ENCODE results near the gene HDAC6.
"Not testable (repeated sequence)": the region's sequence is repeated elsewhere in the genome, so short reads cannot be mapped to it uniquely, and the experiment has no call there.

The HDAC6 gene

DNA sequence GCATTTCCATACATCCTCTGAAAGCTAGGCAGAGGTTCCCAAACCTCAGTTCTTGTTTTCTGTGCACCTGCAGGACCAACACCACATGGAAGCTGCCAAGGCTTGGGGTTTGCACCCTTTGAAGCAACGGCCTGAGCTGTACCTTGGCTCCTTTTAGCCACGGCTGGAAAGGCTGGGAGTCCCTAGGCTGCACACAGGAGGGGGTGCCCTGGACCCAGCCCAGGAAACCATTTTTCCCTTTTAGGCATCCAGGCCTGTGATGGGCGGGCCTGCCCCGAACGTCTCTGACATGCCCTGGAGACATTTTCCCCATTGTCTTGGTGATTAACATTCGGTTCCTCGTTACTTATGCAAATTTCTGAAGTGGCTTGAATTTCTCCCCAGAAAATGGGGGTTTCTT is 51.0 kb downstream of the HDAC6 start:
- H3K36me3 ChIP-seq (ENCODE audit: control insufficient read depth in 2 of 2, insufficient read depth in 1 of 2, low read length in 2 of 2), result no peaks in the 10 kb centered on the region
- ChIA-PET CTCF (no interaction called here), POLR2A (no interaction called here)
- no peak overlapping the region for H3K27ac ChIP-seq (ENCODE audit: extremely low read depth, low read depth, low read length)
- H3K4me3 ChIP-seq (ENCODE audit: low read depth, low read length), result no peak overlapping the region
- H3K9me3 ChIP-seq (ENCODE audit: control insufficient read depth, insufficient read depth, low read depth, low read length), result no peaks in the 10 kb centered on the region
- TF ChIP-seq AEBP2 (tag by site-specific recombination; IDR thresholded peaks at IDR 0.05; ENCODE audit: borderline replicate concordance), result no peak
- TF ChIP-seq ZNF585B (tag by site-specific recombination; IDR thresholded peaks at IDR 0.05), result peak; percentile 55
- H3K4me1 ChIP-seq (ENCODE audit: control insufficient read depth, insufficient read depth, low read length), result no peaks in the 10 kb centered on the region

- H3K4me1 ChIP-seq (ENCODE audit: control insufficient read depth, insufficient read depth, low read length); POLR2A ChIA-PET; H3K36me3 ChIP-seq (ENCODE audit: control insufficient read depth in 2 of 2, insufficient read depth in 1 of 2, low read length in 2 of 2); H3K27ac ChIP-seq (ENCODE audit: extremely low read depth, low read depth, low read length); H3K4me3 ChIP-seq (ENCODE audit: low read depth, low read length); H3K9me3 ChIP-seq (ENCODE audit: control insufficient read depth, insufficient read depth, low read depth, low read length): not testable (repeated sequence)
- CTCF ChIA-PET, result interaction anchor here (1.1 kb wide), 1 partner anchor 38 kb away, joined by 5 read pairs; no protein-coding TSS in a partner anchor
- TF ChIP-seq ZNF707 (tag by site-specific recombination; IDR thresholded peaks at IDR 0.05), result peak; percentile 83
Measured at GRCh38 chrX:48853494-48853893, 51.6 kb downstream of the HDAC6 start.

- H3K4me1 ChIP-seq (ENCODE audit: control insufficient read depth, insufficient read depth, low read length); POLR2A ChIA-PET; H3K9me3 ChIP-seq (ENCODE audit: control insufficient read depth, insufficient read depth, low read depth, low read length); H3K4me3 ChIP-seq (ENCODE audit: low read depth, low read length); H3K27ac ChIP-seq (ENCODE audit: extremely low read depth, low read depth, low read length); H3K36me3 ChIP-seq (ENCODE audit: control insufficient read depth in 2 of 2, insufficient read depth in 1 of 2, low read length in 2 of 2): not testable (repeated sequence)
- CTCF ChIA-PET, result interaction anchor here (0.6 to 1.1 kb wide), 4 partner anchors 8 to 150 kb away, joined by 3 to 5 read pairs (median 4); partner anchors contain the start of gene SLC35A2
- TF ChIP-seq ZIC2 (tag by site-specific recombination; IDR thresholded peaks at IDR 0.05), result peak; percentile 89
Measured at GRCh38 chrX:48854121-48854804, 52.4 kb downstream of the HDAC6 start.

GRCh38 chrX:48854898-48855297 is 53.0 kb downstream of the HDAC6 start:
- no peak overlapping the region for H3K4me3 ChIP-seq (ENCODE audit: low read depth, low read length)
- TF ChIP-seq ZNF654 (tag by site-specific recombination; IDR thresholded peaks at IDR 0.05; ENCODE audit: low read depth) (peak; percentile 59), ZNF366 (tag by site-specific recombination; conservative IDR thresholded peaks at IDR 0.05) (no peak), ZSCAN16 (tag by site-specific recombination; IDR thresholded peaks at IDR 0.05) (no peak), ZNF292 (tag by site-specific recombination; IDR thresholded peaks at IDR 0.05; ENCODE audit: borderline replicate concordance, low read depth) (no peak), SCRT1 (tag by site-specific recombination; IDR thresholded peaks at IDR 0.05; ENCODE audit: borderline replicate concordance) (peak; percentile 68; the same call in 1 of the 2 replicates), ZNF510 (tag by site-specific recombination; IDR thresholded peaks at IDR 0.05; ENCODE audit: insufficient replicate concordance) (no peak), ZBTB6 (tag by site-specific recombination; IDR thresholded peaks at IDR 0.05) (no peak), SCRT2 (tag by site-specific recombination; IDR thresholded peaks at IDR 0.05) (peak; percentile 75), KLF17 (tag by site-specific recombination; IDR thresholded peaks at IDR 0.05) (no peak), ZNF426 (tag by site-specific recombination; IDR thresholded peaks at IDR 0.05) (no peak), ZNF658 (tag by site-specific recombination; IDR thresholded peaks at IDR 0.05) (no peak)
- no peaks in the 10 kb centered on the region for H3K9me3 ChIP-seq (ENCODE audit: control insufficient read depth, insufficient read depth, low read depth, low read length)
- no peak overlapping the region for H3K27ac ChIP-seq (ENCODE audit: extremely low read depth, low read depth, low read length)
- ChIA-PET CTCF (interaction anchor here (0.6 to 1.1 kb wide), 4 partner anchors 9 to 150 kb away, joined by 3 to 5 read pairs (median 4); partner anchors contain the start of gene SLC35A2), POLR2A (no interaction called here)
- H3K4me1 ChIP-seq (ENCODE audit: control insufficient read depth, insufficient read depth, low read length), result no peaks in the 10 kb centered on the region
- no peaks in the 10 kb centered on the region for H3K36me3 ChIP-seq (ENCODE audit: control insufficient read depth in 2 of 2, insufficient read depth in 1 of 2, low read length in 2 of 2)

All from HEK293 (cell line).